ENCODE results near the gene PPP2R5B. TPM values are rescaled to one million over a fixed set of nuclear protein-coding genes. Genes with fewer than 3 reads are reported as not detected.

The PPP2R5B gene
- 12.7 and 30.4 TPM in 2 replicates for total RNA-seq

GRCh38 chr11:64923944-64924909 lies at the start of gene PPP2R5B:
Gene PPP2R5B, plus strand, starts transcription at chr11:64924689. Its CDS starts 1,046 bp downstream, at chr11:64925735.

DNA sequence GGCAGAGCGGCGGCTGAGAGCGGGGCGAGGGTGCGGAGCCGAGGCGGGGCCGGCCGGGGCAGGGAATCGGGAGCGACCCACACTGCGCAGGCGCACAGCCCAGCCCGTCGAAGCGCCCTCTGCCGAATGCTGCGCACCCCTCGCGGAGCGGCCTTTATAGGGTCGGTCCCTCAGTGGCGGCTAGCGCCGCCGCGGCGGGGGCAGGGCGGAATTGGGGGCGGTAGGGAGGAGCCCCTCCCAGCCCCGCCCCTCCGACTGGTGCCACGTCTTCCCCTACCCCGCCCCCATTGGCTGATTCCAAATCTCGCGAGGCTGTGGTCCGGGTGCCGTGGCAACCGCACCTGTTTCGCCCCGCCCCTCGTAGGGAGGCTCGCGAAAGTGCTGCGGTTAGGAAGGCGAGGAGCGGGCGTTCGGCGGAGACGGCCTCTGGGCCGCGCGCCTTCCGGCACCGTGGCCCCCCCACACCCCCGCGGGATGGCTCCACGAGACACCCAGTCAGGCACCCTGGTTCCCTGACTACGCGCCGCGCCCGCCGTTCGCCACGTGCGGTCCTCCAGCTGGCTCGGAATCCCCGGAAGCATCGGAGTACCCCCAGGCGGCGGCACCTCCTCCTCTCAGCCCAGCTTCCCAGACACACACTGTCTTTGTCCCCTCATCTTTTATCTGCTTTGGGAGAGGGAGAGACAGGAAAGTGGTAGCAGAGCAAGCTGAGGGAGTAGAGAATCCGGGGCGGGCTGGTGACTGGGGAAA lies 45.8 kb upstream of the PPP2R5B start, which contains the start of gene EHD1:
TSS of gene EHD1 (minus strand) at position 128 of the 750 bp plus-strand sequence. CDS start 157 bp downstream, outside the sequence.

GRCh38 chr11:64916775-64917662 lies 7.5 kb upstream of the PPP2R5B start, which contains the start of gene ATG2A:
Gene ATG2A, minus strand, starts transcription at chr11:64917209. Its CDS starts 74 bp downstream, at chr11:64917135.

DNA sequence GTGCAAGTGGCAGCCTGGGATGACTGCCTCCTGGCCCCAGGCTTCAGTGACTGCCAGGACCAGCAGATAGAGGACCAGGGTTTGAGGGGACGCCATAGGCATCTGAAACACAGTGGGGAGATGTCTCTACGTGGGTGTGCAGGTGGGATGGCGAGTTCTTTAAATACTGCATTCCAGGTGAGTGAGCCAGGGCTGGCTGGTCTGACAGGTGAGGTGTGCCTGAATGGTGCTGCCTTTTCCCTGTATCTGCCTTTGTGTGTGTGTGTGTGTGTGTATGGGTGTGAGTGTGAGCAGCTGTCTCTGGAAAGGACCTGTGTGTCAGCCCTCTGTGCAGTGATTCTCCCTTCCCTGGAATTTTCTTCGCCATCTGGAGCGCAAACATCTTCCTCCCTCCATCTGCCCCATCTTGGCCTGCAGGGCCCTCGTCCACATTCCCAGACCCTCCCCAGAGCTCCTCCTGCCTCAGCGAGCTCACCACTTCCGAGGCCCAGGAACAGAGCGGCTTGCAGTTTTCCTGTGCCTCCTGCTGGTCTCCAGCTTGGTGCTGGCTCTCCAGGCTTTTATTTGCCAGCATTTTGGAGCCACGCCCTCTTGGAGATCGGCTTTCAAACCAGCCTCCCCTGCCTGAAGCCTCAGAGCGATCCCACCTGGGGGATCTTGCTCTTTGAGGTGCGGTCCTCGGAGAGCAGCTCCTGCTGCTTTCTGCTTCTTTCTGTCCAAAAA lies 11.0 kb downstream of the PPP2R5B start, which contains the start of gene GPHA2:
TSS of gene GPHA2 (minus strand) at position 535 of the 723 bp plus-strand sequence. CDS start at position 102, 433 bp downstream.

GRCh38 chr11:64971421-64972233 lies 47.1 kb downstream of the PPP2R5B start, which contains the start of gene MAJIN:
Gene MAJIN, minus strand, starts transcription at chr11:64972108. Its CDS starts 12,703 bp downstream, at chr11:64959405.

Other genes with a start within 250 kb of the PPP2R5B start
- 7.5 and 23.1 TPM in 2 replicates for gene NRXN2, start 201.5 kb upstream of the PPP2R5B start, total RNA-seq
- gene RASGRP2, start 180.5 kb upstream of the PPP2R5B start, total RNA-seq = 2.0 TPM in 1 of 2 replicates, not detected in the other
- gene PYGM, start 164.7 kb upstream of the PPP2R5B start, total RNA-seq = 1.7 and 6.8 TPM in 2 replicates
- gene SF1, start 146.1 kb upstream of the PPP2R5B start, total RNA-seq = 56.4 and 65.0 TPM in 2 replicates
- gene MAP4K2, start 121.5 kb upstream of the PPP2R5B start, total RNA-seq = 6.2 and 11.1 TPM in 2 replicates
- 9.9 and 14.6 TPM in 2 replicates for gene MEN1, start 114.1 kb upstream of the PPP2R5B start, total RNA-seq
- gene CDC42BPG, start 80.0 kb upstream of the PPP2R5B start, total RNA-seq = 0.19 and 1.1 TPM in 2 replicates
- 75.0 and 126 TPM in 2 replicates for gene EHD1, start 46.1 kb upstream of the PPP2R5B start, total RNA-seq
- 10.9 and 19.7 TPM in 2 replicates for gene ATG2A, start 7.5 kb upstream of the PPP2R5B start, total RNA-seq
- gene GPHA2, start 11.2 kb downstream of the PPP2R5B start, total RNA-seq = not detected in 2 replicates
- not detected in 2 replicates for gene MAJIN, start 47.4 kb downstream of the PPP2R5B start, total RNA-seq
- 0.28 and 0.77 TPM in 2 replicates for gene BATF2, start 72.3 kb downstream of the PPP2R5B start, total RNA-seq
- gene ARL2, start 89.5 kb downstream of the PPP2R5B start, total RNA-seq = 58.5 and 94.1 TPM in 2 replicates
- gene SNX15, start 102.8 kb downstream of the PPP2R5B start, total RNA-seq = 7.9 and 8.4 TPM in 2 replicates
- 8.2 and 18.6 TPM in 2 replicates for gene SAC3D1, start 116.5 kb downstream of the PPP2R5B start, total RNA-seq
- gene NAALADL1, start 133.9 kb downstream of the PPP2R5B start, total RNA-seq = 16.9 and 21.4 TPM in 2 replicates
- 1.1 and 13.4 TPM in 2 replicates for gene CDCA5, start 159.4 kb downstream of the PPP2R5B start, total RNA-seq
- 23.4 and 36.8 TPM in 2 replicates for gene ZFPL1, start 159.5 kb downstream of the PPP2R5B start, total RNA-seq
- 120 and 121 TPM in 2 replicates for gene VPS51, start 171.5 kb downstream of the PPP2R5B start, total RNA-seq
- 8.6 and 14.7 TPM in 2 replicates for gene TM7SF2, start 187.2 kb downstream of the PPP2R5B start, total RNA-seq
- gene ZNHIT2, start 193.0 kb downstream of the PPP2R5B start, total RNA-seq = 8.2 and 14.8 TPM in 2 replicates
- 204 and 252 TPM in 2 replicates for gene FAU, start 197.4 kb downstream of the PPP2R5B start, total RNA-seq
- 52.9 and 54.7 TPM in 2 replicates for gene MRPL49, start 197.6 kb downstream of the PPP2R5B start, total RNA-seq
- 12.4 and 15.1 TPM in 2 replicates for gene SYVN1, start 209.8 kb downstream of the PPP2R5B start, total RNA-seq
- not detected in 2 replicates for gene SPDYC, start 245.5 kb downstream of the PPP2R5B start, total RNA-seq

Data from regular cardiac myocyte (primary cell).